ENCODE data around the gene WNT6.

DNA sequence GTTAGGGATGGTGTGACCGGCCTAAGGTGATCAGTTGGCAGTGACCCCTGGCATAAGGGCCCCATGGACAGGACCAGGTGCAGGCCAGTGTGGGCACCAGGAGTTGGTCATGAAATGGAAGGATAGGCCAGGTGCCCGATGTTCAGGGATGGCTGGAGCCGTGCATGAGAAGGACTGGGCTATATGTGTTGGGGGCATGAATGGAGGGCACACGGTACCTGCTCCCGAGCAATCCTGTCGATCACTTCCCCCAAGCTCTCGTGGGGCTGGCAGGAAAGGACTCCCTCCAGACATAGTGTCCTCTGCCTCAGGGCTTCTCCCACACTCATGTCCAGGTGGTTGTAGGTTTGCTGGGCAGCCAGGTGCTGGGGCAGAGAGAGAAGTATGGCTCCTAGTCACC lies 35.6 kb upstream of the WNT6 start:
- no peak for TF ChIP-seq POLR2A (IDR thresholded peaks at IDR 0.05; ENCODE audit: low read depth, low read length)
- no peak for TF ChIP-seq SPI1 (IDR thresholded peaks at IDR 0.05; ENCODE audit: low read depth, low read length)
- TF ChIP-seq POLR2AphosphoS5 (IDR thresholded peaks at IDR 0.05; ENCODE audit: low read depth, low read length) = no peak
- TF ChIP-seq TAF1 (IDR thresholded peaks at IDR 0.05; ENCODE audit: low read depth, low read length) = no peak
